K562 (cell line): ENCODE data around the gene ODF4. TPM values are rescaled to one million over a fixed set of nuclear protein-coding genes. Genes with fewer than 3 reads are reported as not detected.
A peak's percentile ranks its signal among the peaks of the same experiment; 100 is the strongest.

Experiments
- ATAC-seq: fragments of 200-7000 bp; cut with Tn5 transposase; 3 replicates; pipeline ENCODE4 v1.9.1; 2020; ENCODE audit warnings: moderate library complexity
- BruUV-seq: library from RNA; stranded (reverse); fragments of 400-500 nt; replicated peaks from 2 replicates; lab custom pipeline; 2021; lab: Mats Ljungman, UMichigan
- CTCF ChIA-PET: fragments of 300-600 bp; formaldehyde crosslinking; extraction: SDS; loops from one replicate; lab custom pipeline; 2021; ENCODE audit warnings: low intra/inter-chr PET ratio; lab: Yijun Ruan, JAX
- POLR2A ChIA-PET: fragments of 300-600, 350-650 bp; sonication (Branson Sonifier 250); formaldehyde crosslinking; extraction: SDS; loops from one replicate; lab custom pipeline; 2021; ENCODE audit warnings: antibody characterized with exemption, inconsistent platforms; lab: Yijun Ruan, JAX
- DNase-seq, 4 experiments: peaks; one replicate each; pipeline versions ENCODE4 v3.0.0 to v3.0.0-alpha.2; 2011 to 2018; ENCODE audit warnings: low spot score in 3 of 4, mixed read lengths in 3 of 4; ENCODE audit errors: extremely low read depth in 1 of 4
- FAIRE-seq: peaks from 2 replicates; lab custom pipeline; 2011; peaks lifted over from hg19 to GRCh38; lab: Jason Lieb, UNC
- H2AFZ ChIP-seq: 2 replicates; pipeline ENCODE4 v1.6.0; 2011; ENCODE audit warnings: low read depth, low read length, control low read depth, inconsistent platforms
- H3K27ac ChIP-seq: fragments of 200-600 bp; 3 replicates; pipeline ENCODE4 v1.8.0; 2011; ENCODE audit warnings: low read depth, mild to moderate bottlenecking, control low read depth, inconsistent platforms, low read length, moderate library complexity, mixed read lengths; ENCODE audit errors: extremely low read depth
- H3K27me3 ChIP-seq, 2 experiments: fragments of 300-600 bp in 1 of 2; 2 replicates in 1 of 2; 3 replicates in 1 of 2; pipeline versions ENCODE4 v1.6.0 to v1.8.0; 2011; ENCODE audit warnings: inconsistent platforms in 2 of 2, low read length in 2 of 2, mild to moderate bottlenecking in 1 of 2, mixed read lengths in 1 of 2, moderate library complexity in 1 of 2; ENCODE audit not compliant: control insufficient read depth in 2 of 2, insufficient read depth in 2 of 2
- H3K36me3 ChIP-seq: fragments of 300-600 bp; 3 replicates; pipeline ENCODE4 v1.8.0; 2011; ENCODE audit warnings: mild to moderate bottlenecking, low read length, inconsistent platforms; ENCODE audit not compliant: control insufficient read depth, insufficient read depth
- H3K4me1 ChIP-seq, 2 experiments: fragments of 200-600 bp in 1 of 2; replicated peaks in 1 of 2; 2 replicates in 1 of 2; 3 replicates in 1 of 2; pipeline versions ENCODE4 v1.5.1 to v1.8.0; 2011; ENCODE audit warnings: inconsistent platforms in 2 of 2, low read length in 2 of 2, mild to moderate bottlenecking in 1 of 2, mixed read lengths in 1 of 2, moderate library complexity in 1 of 2; ENCODE audit not compliant: control insufficient read depth in 2 of 2, insufficient read depth in 2 of 2
- H3K4me2 ChIP-seq: 2 replicates; pipeline ENCODE4 v1.6.1; 2011; ENCODE audit warnings: low read length, control low read depth, inconsistent platforms, mixed read lengths; ENCODE audit not compliant: insufficient read depth
- H3K4me3 ChIP-seq: fragments of 200-600 bp; sonication (generic), shearing (Covaris generic); 2 replicates; pipeline ENCODE4 v1.5.1; 2016; ENCODE audit warnings: control low read depth, inconsistent platforms
- H3K79me2 ChIP-seq: fragments of 200-600 bp; 3 replicates; pipeline ENCODE4 v1.8.0; 2011; ENCODE audit warnings: low read length, inconsistent platforms; ENCODE audit not compliant: control insufficient read depth, insufficient read depth
- H3K9ac ChIP-seq, 2 experiments: 2 replicates each; pipeline versions ENCODE4 v1.6.0 to v1.6.1; 2011; ENCODE audit warnings: low read depth in 2 of 2, low read length in 2 of 2, control low read depth in 1 of 2, inconsistent platforms in 1 of 2, mild to moderate bottlenecking in 1 of 2, mixed read lengths in 1 of 2; ENCODE audit not compliant: insufficient read depth in 1 of 2
- H3K9me1 ChIP-seq: one replicate; pipeline ENCODE4 v1.6.0; 2011; ENCODE audit warnings: inconsistent platforms, mild to moderate bottlenecking, low read length, moderate library complexity; ENCODE audit not compliant: control insufficient read depth, insufficient read depth
- H3K9me3 ChIP-seq: replicated peaks from 2 replicates; pipeline ENCODE4 v1.5.1; 2011; ENCODE audit warnings: low read depth, low read length, inconsistent platforms; ENCODE audit not compliant: control insufficient read depth, insufficient read depth
- H4K20me1 ChIP-seq: replicated peaks from 2 replicates; pipeline ENCODE4 v1.6.1; 2011; ENCODE audit warnings: low read length, inconsistent platforms, mixed read lengths; ENCODE audit not compliant: control insufficient read depth, insufficient read depth
- BMI1 ChIP-seq: fragments of 150-350 bp; IDR thresholded peaks from 2 replicates; pipeline ENCODE4 v1.6.1; 2014; ENCODE audit warnings: low read length
- ESRRA ChIP-seq: fragments of 450-650 bp; IDR thresholded peaks from 2 replicates; pipeline ENCODE4 v1.6.1; 2014; ENCODE audit warnings: low read depth, mild to moderate bottlenecking, moderate library complexity, borderline replicate concordance
- MIER1 ChIP-seq: fragments of 450-650 bp; IDR thresholded peaks from 2 replicates; pipeline ENCODE4 v1.6.1; 2016; ENCODE audit warnings: antibody characterized with exemption, mild to moderate bottlenecking, low read depth
- POLR3A ChIP-seq: IDR thresholded peaks from 2 replicates; pipeline ENCODE4 v1.6.1; 2011; ENCODE audit warnings: borderline replicate concordance, mild to moderate bottlenecking, moderate library complexity; ENCODE audit not compliant: insufficient read length, insufficient read depth; ENCODE audit errors: extremely low read depth
- RHOXF2B ChIP-seq: fragments of 250-450 bp; sonication (Bioruptor Pico); conservative IDR thresholded peaks from 2 replicates; pipeline ENCODE4 v1.5.1; 2021
- ZNF384 ChIP-seq: IDR thresholded peaks from 2 replicates; pipeline ENCODE4 v1.6.1; 2012; ENCODE audit warnings: low read depth, low read length, improper control_type of control experiment
- WGBS: fragments of 100-300 bp; shearing (Covaris generic); methylation state at CpG from one replicate; pipeline ENCODE4 v1.1.6; 2016; ENCODE audit warnings: low coverage, mixed read lengths; ENCODE audit not compliant: insufficient coverage; ENCODE audit errors: missing lambda C conversion rate; 5-methylcytosine and 5-hydroxymethylcytosine counted together
- in situ Hi-C: fragments of 300-500 bp; cut with MboI; formaldehyde crosslinking; loops from 4 replicates; pipeline ENCODE4 v1.15.0; 2018; ENCODE audit warnings: inconsistent platforms, mixed read lengths
- intact Hi-C: fragments of 100-400 bp; cut with micrococcal nuclease; formaldehyde crosslinking; loops from 2 replicates; pipeline ENCODE4 v1.14.2; 2022
- polyA plus RNA-seq, 8 experiments: library from polyadenylated mRNA; depleted of rRNA in 4 of 8; stranded (reverse) in 5 of 8; unstranded in 3 of 8; fragments of >200 nt; fragmentation: Nextera tagmentation in 2 of 8; fragmentation: Illumina TruSeq in 1 of 8; extraction: Ambion mirVana in 2 of 8; extraction: Trizol in 1 of 8; gene quantifications; 2 replicates each; pipeline versions ENCODE4 v1.2.1 to v1.2.3, GENCODE V29; 2011 to 2014; ENCODE audit warnings: inconsistent platforms in 1 of 8, missing spikeins in 1 of 8
- total RNA-seq, 7 experiments: library from RNA; depleted of rRNA in 6 of 7; stranded (reverse); fragments of >200 nt in 6 of 7; fragmentation: Illumina TruSeq in 2 of 7; extraction: Trizol in 2 of 7; gene quantifications; 2 replicates each; pipeline versions ENCODE4 v1.2.1 to v1.2.3, GENCODE V29; 2011 to 2021; ENCODE audit warnings: low replicate concordance in 1 of 7
- TF ChIP-seq, protein P1 (sequence below): fragments of 450-650 bp; formaldehyde crosslinking; IDR thresholded peaks from 2 replicates; pipeline ENCODE4 v1.4.0; 2020; ENCODE audit warnings: mild to moderate bottlenecking, moderate library complexity
- TF ChIP-seq, protein P2 (sequence below): sonication (generic); formaldehyde crosslinking; IDR thresholded peaks from 2 replicates; pipeline ENCODE4 v1.8.0; 2022; ENCODE audit warnings: missing genetic modification reagents, mild to moderate bottlenecking, moderate library complexity, borderline replicate concordance

ODF4 gene
- total and polyA plus RNA-seq, 9 of the 15 experiments (the other 6 are each of a cell fraction or from before 2014, with no cell fraction given): not detected

DNA sequence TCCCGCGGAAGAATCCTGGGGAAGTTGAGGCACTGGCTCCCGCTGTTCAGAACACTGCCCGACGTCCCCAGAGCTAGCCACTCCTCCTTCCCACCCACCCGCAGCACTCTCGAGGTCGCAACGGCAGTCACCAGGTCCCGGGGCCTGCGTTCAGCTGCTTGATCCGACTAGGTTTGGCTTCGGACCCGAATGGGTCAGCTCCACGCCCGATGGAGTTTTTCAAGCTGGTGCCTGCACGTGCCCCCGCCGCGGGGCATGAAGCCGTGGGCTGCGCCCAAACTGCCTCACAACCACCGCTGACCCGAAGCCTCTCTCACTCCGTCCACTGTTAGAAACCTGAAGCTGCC lies 12.4 kb upstream of the ODF4 start:
- H3K79me2 ChIP-seq: no peaks in the 10 kb centered on the region
- in situ Hi-C loops: no loop called here
- H4K20me1 ChIP-seq: no peaks in the 10 kb centered on the region
- peak overlapping the region; percentile 95 for H2AFZ ChIP-seq
- no peak overlapping the region for H3K4me3 ChIP-seq
- H3K36me3 ChIP-seq: no peaks in the 10 kb centered on the region
- peaks cover 0 to 15% of the 10 kb centered on the region in 2 experiments; a peak in 3 of 5 replicates for H3K4me1 ChIP-seq
- H3K27ac ChIP-seq: no peak overlapping the region
- peak overlapping the region; percentile 77 for H3K4me2 ChIP-seq
- H3K9me3 ChIP-seq: no peaks in the 10 kb centered on the region
- H3K27me3 ChIP-seq: no peaks in the 10 kb centered on the region
- POLR2A ChIA-PET: interaction anchor here (0.8 to 1.4 kb wide), 2 partner anchors 10 to 11 kb away, joined by 3 read pairs; no protein-coding TSS in a partner anchor
- ATAC-seq (no peak), FAIRE-seq (no peak), DNase-seq (no peak)
- peak overlapping the region in 1 of 2 experiments; percentile 92; a peak in 2 of 4 replicates for H3K9ac ChIP-seq
- BruUV-seq: no TSS peak
- intact Hi-C loops: no loop called here
- TF ChIP-seq, protein P1, sequence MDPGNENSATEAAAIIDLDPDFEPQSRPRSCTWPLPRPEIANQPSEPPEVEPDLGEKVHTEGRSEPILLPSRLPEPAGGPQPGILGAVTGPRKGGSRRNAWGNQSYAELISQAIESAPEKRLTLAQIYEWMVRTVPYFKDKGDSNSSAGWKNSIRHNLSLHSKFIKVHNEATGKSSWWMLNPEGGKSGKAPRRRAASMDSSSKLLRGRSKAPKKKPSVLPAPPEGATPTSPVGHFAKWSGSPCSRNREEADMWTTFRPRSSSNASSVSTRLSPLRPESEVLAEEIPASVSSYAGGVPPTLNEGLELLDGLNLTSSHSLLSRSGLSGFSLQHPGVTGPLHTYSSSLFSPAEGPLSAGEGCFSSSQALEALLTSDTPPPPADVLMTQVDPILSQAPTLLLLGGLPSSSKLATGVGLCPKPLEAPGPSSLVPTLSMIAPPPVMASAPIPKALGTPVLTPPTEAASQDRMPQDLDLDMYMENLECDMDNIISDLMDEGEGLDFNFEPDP (CRISPR knock-in tag): no peak
- no peak for TF ChIP-seq BMI1
- TF ChIP-seq ESRRA: no peak
- no peak for TF ChIP-seq ZNF384
- no peak for TF ChIP-seq MIER1
- no peak for TF ChIP-seq POLR3A
- TF ChIP-seq, protein P2, sequence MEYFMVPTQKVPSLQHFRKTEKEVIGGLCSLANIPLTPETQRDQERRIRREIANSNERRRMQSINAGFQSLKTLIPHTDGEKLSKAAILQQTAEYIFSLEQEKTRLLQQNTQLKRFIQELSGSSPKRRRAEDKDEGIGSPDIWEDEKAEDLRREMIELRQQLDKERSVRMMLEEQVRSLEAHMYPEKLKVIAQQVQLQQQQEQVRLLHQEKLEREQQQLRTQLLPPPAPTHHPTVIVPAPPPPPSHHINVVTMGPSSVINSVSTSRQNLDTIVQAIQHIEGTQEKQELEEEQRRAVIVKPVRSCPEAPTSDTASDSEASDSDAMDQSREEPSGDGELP (CRISPR knock-in tag): no peak
- no peak for TF ChIP-seq RHOXF2B (CRISPR knock-in tag)
- CTCF ChIA-PET: no interaction called here
- no peaks in the 10 kb centered on the region for H3K9me1 ChIP-seq
- WGBS: 93% methylated on average over 9 of the region's 25 CpGs
